Panc1 (cell line): Measurements from ENCODE around the gene CRCP. TPM values are rescaled to one million over a fixed set of nuclear protein-coding genes. Genes with fewer than 3 reads are reported as not detected.

ENCODE experiments used
- ATAC-seq: fragments of 200-7000 bp; cut with Tn5 transposase; 2 replicates; pipeline ENCODE4 v1.9.1; 2020; ENCODE audit warnings: mild to moderate bottlenecking, moderate library complexity
- BruUV-seq: library from RNA; stranded (reverse); fragments of 400-500 nt; replicated peaks from 2 replicates; lab custom pipeline; 2021; lab: Mats Ljungman, UMichigan
- CTCF ChIA-PET: fragments of 300-600 bp; sonication (Branson Sonifier 250); formaldehyde crosslinking; loops from one replicate; lab custom pipeline; 2022; ENCODE audit warnings: antibody characterized with exemption; lab: Charles Lee
- POLR2A ChIA-PET: fragments of 300-600 bp; sonication (Branson Sonifier 250); formaldehyde crosslinking; loops from one replicate; lab custom pipeline; 2022; ENCODE audit warnings: antibody characterized with exemption; lab: Charles Lee
- DNase-seq: peaks from one replicate; pipeline ENCODE4 v3.0.0-alpha.2; 2010; ENCODE audit warnings: low read depth, low spot score
- H3K27ac ChIP-seq: 2 replicates; pipeline ENCODE4 v1.5.1; 2011; ENCODE audit warnings: mild to moderate bottlenecking, low read length, inconsistent platforms
- H3K27me3 ChIP-seq: fragments of 200-500 bp; sonication (Bioruptor generic); 2 replicates; pipeline ENCODE4 v1.6.0; 2014; ENCODE audit warnings: low read length, inconsistent platforms; ENCODE audit not compliant: control insufficient read depth, insufficient read depth
- H3K36me3 ChIP-seq: fragments of 200-500 bp; sonication (Bioruptor generic); 2 replicates; pipeline ENCODE4 v1.5.1; 2014; ENCODE audit warnings: inconsistent platforms, mild to moderate bottlenecking, low read length, moderate library complexity; ENCODE audit not compliant: control insufficient read depth, insufficient read depth
- H3K4me1 ChIP-seq: 2 replicates; pipeline ENCODE4 v1.5.1; 2011; ENCODE audit warnings: inconsistent platforms, mild to moderate bottlenecking, low read length, moderate library complexity; ENCODE audit not compliant: control insufficient read depth, insufficient read depth
- H3K4me3 ChIP-seq, 2 experiments: 2 replicates each; pipeline ENCODE4 v1.5.1; 2011 to 2012; ENCODE audit warnings: low read depth in 2 of 2, low read length in 2 of 2, mild to moderate bottlenecking in 2 of 2, inconsistent platforms in 1 of 2, moderate library complexity in 1 of 2
- H3K9me3 ChIP-seq: fragments of 200-500 bp; sonication (Bioruptor generic); 2 replicates; pipeline ENCODE4 v1.5.1; 2014; ENCODE audit warnings: low read depth, mild to moderate bottlenecking, inconsistent platforms, low read length, moderate library complexity; ENCODE audit not compliant: control insufficient read depth, insufficient read depth
- REST ChIP-seq, 2 experiments: IDR thresholded peaks; 2 replicates each; pipeline ENCODE4 v1.6.1; 2011 to 2012; ENCODE audit warnings: low read depth in 2 of 2, control low read depth in 1 of 2, low read length in 1 of 2, mild to moderate bottlenecking in 1 of 2, moderate library complexity in 1 of 2; ENCODE audit not compliant: insufficient read depth in 1 of 2
- in situ Hi-C: cut with HindIII; loops from 2 replicates; pipeline ENCODE4 v1.10.0; 2016; ENCODE audit warnings: low sequenced_read_pairs, low pct_unique_long_range_greater_than_20kb
- intact Hi-C: fragments of 100-400 bp; cut with micrococcal nuclease; formaldehyde crosslinking; loops from one replicate; pipeline ENCODE4 v1.10.0; 2022; ENCODE audit not compliant: unreplicated experiment
- total RNA-seq: library from RNA; stranded (reverse); gene quantifications from one replicate; pipeline ENCODE4 v1.2.1, GENCODE V29; 2021; ENCODE audit not compliant: unreplicated experiment

Gene CRCP
- total RNA-seq, 1 experiment from 2014 or later = 46.4 TPM

DNA sequence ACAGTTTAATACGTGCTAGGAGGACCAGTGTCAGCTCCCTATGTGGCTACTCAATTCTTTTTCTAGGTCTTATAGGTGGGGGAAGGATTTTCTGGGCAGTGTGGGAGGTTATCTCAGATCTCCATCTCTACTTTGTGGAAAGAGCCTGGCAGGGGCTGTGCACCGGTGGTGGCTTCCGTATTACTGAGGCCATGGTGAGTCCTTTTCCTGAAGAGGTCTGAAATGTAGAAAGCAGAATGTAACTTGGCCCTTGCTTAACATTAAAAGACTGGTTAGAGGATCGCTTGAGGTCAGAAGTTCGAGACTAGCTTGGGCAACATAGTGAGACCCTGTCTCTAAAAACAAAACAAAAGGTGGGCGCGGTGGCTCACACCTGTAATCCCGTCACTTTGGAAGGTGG is 87.8 kb downstream of the CRCP start:
- peaks cover 17% of the 10 kb centered on the region for H3K4me1 ChIP-seq
- intact Hi-C loops (no loop called here), in situ Hi-C loops (no loop called here)
- DNase-seq (no peak), ATAC-seq (no peak)
- ChIA-PET CTCF (no interaction called here), POLR2A (no interaction called here)
- H3K4me3 ChIP-seq = no peak overlapping the region
- H3K27me3 ChIP-seq = no peaks in the 10 kb centered on the region
- no TSS peak for BruUV-seq
- TF ChIP-seq REST (IDR thresholded peaks at IDR 0.05; ENCODE audit: insufficient read depth in 1 of 2, low read depth in 2 of 2, low read length in 1 of 2) = no peak
- H3K27ac ChIP-seq = no peak overlapping the region
- H3K9me3 ChIP-seq = no peaks in the 10 kb centered on the region
- H3K36me3 ChIP-seq = no peaks in the 10 kb centered on the region

Other genes with a start within 250 kb of the CRCP start
- 45.5 TPM for gene VKORC1L1, start 241.8 kb upstream of the CRCP start, total RNA-seq
- gene GUSB, start 132.6 kb upstream of the CRCP start, total RNA-seq = 47.4 TPM
- gene ASL, start 39.0 kb upstream of the CRCP start, total RNA-seq = 34.3 TPM
- 29.0 TPM for gene TPST1, start 90.5 kb downstream of the CRCP start, total RNA-seq